Hepatocyte (in vitro differentiated cells): Measurements from ENCODE around the gene DIAPH2. TPM values are rescaled to one million over a fixed set of nuclear protein-coding genes. Genes with fewer than 3 reads are reported as not detected.
"Not testable (repeated sequence)": the region's sequence is repeated elsewhere in the genome, so short reads cannot be mapped to it uniquely, and the experiment has no call there.

Experiments
- DNase-seq: peaks from one replicate; pipeline ENCODE4 v3.0.0-alpha.2; 2016; ENCODE audit warnings: low spot score
- H2AFZ ChIP-seq: fragments of 200-600 bp; sonication (generic); 2 replicates; pipeline ENCODE4 v1.6.0; 2016; ENCODE audit warnings: antibody characterized with exemption, mild to moderate bottlenecking
- H3K27ac ChIP-seq: fragments of 200-600 bp; sonication (generic); 2 replicates; pipeline ENCODE4 v1.5.1; 2016; ENCODE audit warnings: mild to moderate bottlenecking
- H3K27me3 ChIP-seq: fragments of 200-600 bp; sonication (generic); 2 replicates; pipeline ENCODE4 v1.6.1; 2016
- H3K36me3 ChIP-seq: fragments of 200-600 bp; sonication (generic); replicated peaks from 2 replicates; pipeline ENCODE4 v1.5.1; 2016; ENCODE audit warnings: low read depth; ENCODE audit not compliant: insufficient read depth
- H3K4me1 ChIP-seq: fragments of 200-600 bp; sonication (generic); 2 replicates; pipeline ENCODE4 v1.5.1; 2016; ENCODE audit warnings: mild to moderate bottlenecking, moderate library complexity; ENCODE audit not compliant: insufficient read depth
- H3K4me2 ChIP-seq: fragments of 200-600 bp; sonication (generic); 2 replicates; pipeline ENCODE4 v1.6.0; 2016
- H3K4me3 ChIP-seq: fragments of 200-600 bp; sonication (generic); 2 replicates; pipeline ENCODE4 v1.5.1; 2016; ENCODE audit warnings: mild to moderate bottlenecking
- H3K79me2 ChIP-seq: fragments of 200-600 bp; sonication (generic); 2 replicates; pipeline ENCODE4 v1.6.0; 2017; ENCODE audit warnings: mild to moderate bottlenecking
- H3K9me2 ChIP-seq: fragments of 200-600 bp; sonication (generic); replicated peaks from 2 replicates; pipeline ENCODE4 v1.6.0; 2017; ENCODE audit warnings: mild to moderate bottlenecking; ENCODE audit not compliant: insufficient read depth
- H3K9me3 ChIP-seq: fragments of 200-600 bp; sonication (generic); 2 replicates; pipeline ENCODE4 v1.5.1; 2016; ENCODE audit warnings: low read depth, mild to moderate bottlenecking
- H4K20me1 ChIP-seq: fragments of 200-600 bp; sonication (generic); 2 replicates; pipeline ENCODE4 v1.6.0; 2016; ENCODE audit warnings: mild to moderate bottlenecking; ENCODE audit not compliant: insufficient read depth, poor library complexity, severe bottlenecking
- EZH2 ChIP-seq: fragments of 200-600 bp; sonication (generic); IDR thresholded peaks from 2 replicates; pipeline ENCODE4 v1.6.1; 2016; ENCODE audit warnings: antibody characterized with exemption, mild to moderate bottlenecking, borderline replicate concordance
- EZH2phosphoT487 ChIP-seq: fragments of 200-600 bp; sonication (generic); IDR thresholded peaks from one replicate; pipeline ENCODE4 v1.6.1; 2018; ENCODE audit warnings: antibody characterized with exemption, mild to moderate bottlenecking, low read depth, moderate library complexity; ENCODE audit not compliant: unreplicated experiment, severe bottlenecking
- WGBS: methylation state at CpG from one replicate; pipeline ENCODE4 v1.1.6; 2016; ENCODE audit warnings: low lambda C conversion rate; ENCODE audit errors: missing lambda C conversion rate; 5-methylcytosine and 5-hydroxymethylcytosine counted together
- polyA plus RNA-seq: library from polyadenylated mRNA; unstranded; fragments of >200 nt; fragmentation: Nextera tagmentation; extraction: Ambion mirVana; gene quantifications from 2 replicates; pipeline ENCODE4 v1.2.1, GENCODE V29; 2016
- total RNA-seq: library from RNA; depleted of rRNA; stranded (reverse); fragments of >200 nt; gene quantifications from 2 replicates; pipeline ENCODE4 v1.2.3, GENCODE V29; 2014
- TF ChIP-seq, protein P1 (sequence below): fragments of 200-600 bp; sonication (generic); IDR thresholded peaks from 2 replicates; pipeline ENCODE4 v1.5.1; 2016; ENCODE audit warnings: antibody characterized with exemption, mild to moderate bottlenecking; ENCODE audit not compliant: poor library complexity

DIAPH2 gene
- total and polyA plus RNA-seq, 2 experiments from 2014 or later: 14.8 to 32.4 TPM

DNA sequence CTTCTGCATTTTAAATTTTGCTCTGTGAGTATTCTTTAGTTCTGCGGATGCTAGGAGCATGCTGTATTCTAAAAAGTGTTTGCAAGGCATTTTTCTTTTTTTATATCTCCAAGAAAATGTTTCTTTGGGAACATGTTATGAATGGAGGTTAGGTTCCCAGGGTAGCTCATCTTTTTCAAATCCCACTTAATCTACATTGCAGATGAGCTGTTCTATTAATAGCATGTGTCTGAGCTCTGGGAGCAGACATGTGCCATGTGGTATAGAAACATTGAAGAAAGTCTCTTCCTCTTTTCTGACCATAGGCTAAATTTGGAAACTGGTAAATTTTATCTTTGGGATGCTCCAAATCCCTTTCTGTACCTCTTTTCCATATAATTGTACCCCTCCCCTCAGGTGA lies 23.2 kb downstream of the DIAPH2 start:
- TF ChIP-seq, protein P1, sequence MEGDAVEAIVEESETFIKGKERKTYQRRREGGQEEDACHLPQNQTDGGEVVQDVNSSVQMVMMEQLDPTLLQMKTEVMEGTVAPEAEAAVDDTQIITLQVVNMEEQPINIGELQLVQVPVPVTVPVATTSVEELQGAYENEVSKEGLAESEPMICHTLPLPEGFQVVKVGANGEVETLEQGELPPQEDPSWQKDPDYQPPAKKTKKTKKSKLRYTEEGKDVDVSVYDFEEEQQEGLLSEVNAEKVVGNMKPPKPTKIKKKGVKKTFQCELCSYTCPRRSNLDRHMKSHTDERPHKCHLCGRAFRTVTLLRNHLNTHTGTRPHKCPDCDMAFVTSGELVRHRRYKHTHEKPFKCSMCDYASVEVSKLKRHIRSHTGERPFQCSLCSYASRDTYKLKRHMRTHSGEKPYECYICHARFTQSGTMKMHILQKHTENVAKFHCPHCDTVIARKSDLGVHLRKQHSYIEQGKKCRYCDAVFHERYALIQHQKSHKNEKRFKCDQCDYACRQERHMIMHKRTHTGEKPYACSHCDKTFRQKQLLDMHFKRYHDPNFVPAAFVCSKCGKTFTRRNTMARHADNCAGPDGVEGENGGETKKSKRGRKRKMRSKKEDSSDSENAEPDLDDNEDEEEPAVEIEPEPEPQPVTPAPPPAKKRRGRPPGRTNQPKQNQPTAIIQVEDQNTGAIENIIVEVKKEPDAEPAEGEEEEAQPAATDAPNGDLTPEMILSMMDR: no peak
- no peak for TF ChIP-seq EZH2phosphoT487
- TF ChIP-seq EZH2: no peak
- Histone ChIP-seq H3K36me3 (no peaks in the 10 kb centered on the region), H3K9me2 (no peaks in the 10 kb centered on the region), H3K27ac (no peak overlapping the region), H3K79me2 (peaks cover 48% of the 10 kb centered on the region), H3K4me2 (no peak overlapping the region), H3K4me3 (no peak overlapping the region), H4K20me1 (no peaks in the 10 kb centered on the region), H3K27me3 (no peaks in the 10 kb centered on the region), H3K4me1 (no peaks in the 10 kb centered on the region), H3K9me3 (no peaks in the 10 kb centered on the region), H2AFZ (no peak overlapping the region)
- 81% methylated on average over 1 of the region's 1 CpG for WGBS
- no peak for DNase-seq

DNA sequence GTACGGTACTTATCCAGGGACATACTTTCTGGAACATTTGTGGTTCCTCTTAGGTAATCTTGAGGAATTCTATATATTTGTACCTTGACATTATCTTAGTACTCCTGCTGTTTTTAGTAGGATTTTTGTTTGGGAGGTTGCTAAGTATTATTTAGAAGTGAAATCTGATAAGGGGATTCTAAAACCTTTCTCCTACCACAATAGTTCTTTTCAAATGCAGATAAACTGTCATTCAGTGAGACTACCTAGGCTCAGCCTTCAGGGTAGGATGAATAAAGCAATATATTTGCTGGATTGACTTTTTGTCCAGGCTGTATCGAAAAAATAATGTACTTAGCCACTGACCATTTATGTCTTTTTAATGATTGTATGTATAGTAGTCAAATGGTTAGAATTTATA lies 25.4 kb downstream of the DIAPH2 start:
- TF ChIP-seq EZH2 (no peak), EZH2phosphoT487 (no peak)
- TF ChIP-seq, protein P1: no peak
- H3K27me3 ChIP-seq: no peaks in the 10 kb centered on the region
- H3K4me1 ChIP-seq: no peaks in the 10 kb centered on the region
- H2AFZ ChIP-seq: no peak overlapping the region
- DNase-seq: no peak
- peaks cover 50% of the 10 kb centered on the region for H3K79me2 ChIP-seq
- H3K4me3 ChIP-seq: no peak overlapping the region
- no peak overlapping the region for H3K27ac ChIP-seq
- H3K4me2 ChIP-seq: no peak overlapping the region
- no peaks in the 10 kb centered on the region for H3K36me3 ChIP-seq
- H4K20me1 ChIP-seq: no peaks in the 10 kb centered on the region
- no peaks in the 10 kb centered on the region for H3K9me3 ChIP-seq
- no peaks in the 10 kb centered on the region for H3K9me2 ChIP-seq
- WGBS: 67% methylated on average over 2 of the region's 2 CpGs

DNA sequence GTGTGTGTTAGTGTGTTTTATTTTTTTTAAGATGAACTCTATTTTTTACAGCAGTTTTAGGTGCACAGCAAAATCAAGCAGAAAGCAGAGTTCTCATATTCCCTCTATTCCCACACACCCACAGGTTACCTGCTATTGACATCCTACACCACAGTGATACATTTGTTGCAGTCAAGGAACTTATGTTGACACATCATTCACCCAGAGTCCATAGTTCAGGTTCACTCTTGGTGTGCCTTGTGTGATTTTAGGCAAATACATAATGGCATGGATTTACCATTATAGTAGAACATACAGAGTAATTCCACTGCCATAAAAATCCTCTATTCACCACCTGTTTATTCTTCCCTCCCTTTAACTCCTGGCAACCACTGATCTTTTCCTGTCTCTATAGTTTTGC lies 28.7 kb downstream of the DIAPH2 start:
- Histone ChIP-seq H3K27me3 (no peaks in the 10 kb centered on the region), H3K4me1 (peaks cover 5% of the 10 kb centered on the region), H3K9me2 (no peaks in the 10 kb centered on the region), H3K4me3 (no peak overlapping the region), H4K20me1 (no peaks in the 10 kb centered on the region), H2AFZ (no peak overlapping the region), H3K27ac (peak overlapping the region; percentile 21), H3K9me3 (no peaks in the 10 kb centered on the region), H3K79me2 (peaks cover 68% of the 10 kb centered on the region), H3K4me2 (peak overlapping the region; percentile 53), H3K36me3 (no peaks in the 10 kb centered on the region)
- peak; percentile 54 for DNase-seq
- no peak for TF ChIP-seq EZH2
- TF ChIP-seq, protein P1: no peak

DNA sequence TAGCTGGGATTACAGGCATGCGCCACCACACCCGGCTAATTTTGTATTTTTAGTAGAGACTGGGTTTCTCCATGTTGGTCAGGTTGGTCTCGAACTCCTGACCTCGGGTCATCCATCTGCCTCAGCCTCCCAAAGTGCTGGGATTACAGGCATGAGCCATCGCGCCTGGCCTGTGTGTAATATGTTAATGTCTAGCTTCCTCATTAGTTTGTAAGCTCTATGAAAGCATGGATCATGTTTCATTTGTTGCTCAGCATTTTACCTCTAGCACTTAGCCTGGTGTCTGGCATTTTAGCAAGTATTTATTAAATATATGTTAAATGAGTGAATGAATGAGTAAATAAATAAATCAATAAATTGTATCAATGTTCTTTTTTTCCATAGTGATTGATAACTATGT lies 29.8 kb downstream of the DIAPH2 start:
- not testable (repeated sequence) for H2AFZ ChIP-seq, H3K36me3 ChIP-seq, H3K9me3 ChIP-seq, H4K20me1 ChIP-seq, DNase-seq, H3K27me3 ChIP-seq, H3K9me2 ChIP-seq, H3K4me1 ChIP-seq, H3K4me2 ChIP-seq, H3K4me3 ChIP-seq
- Histone ChIP-seq H3K79me2 (peaks cover 75% of the 10 kb centered on the region), H3K27ac (peak overlapping the region; percentile 21)
- WGBS: 86% methylated on average over 6 of the region's 6 CpGs
